PC-9 (cell line): ENCODE measurements around the gene CSRP2. TPM values are rescaled to one million over a fixed set of nuclear protein-coding genes. Genes with fewer than 3 reads are reported as not detected.

ENCODE experiments used
- BruUV-seq: library from RNA; stranded (reverse); fragments of 400-500 nt; replicated peaks from 2 replicates; lab custom pipeline; 2021; lab: Mats Ljungman, UMichigan
- CTCF ChIA-PET: fragments of 300-600 bp; sonication (Branson Sonifier 250); formaldehyde crosslinking; loops from one replicate; lab custom pipeline; 2022; ENCODE audit warnings: antibody characterized with exemption; lab: Charles Lee
- POLR2A ChIA-PET: fragments of 300-600 bp; sonication (Branson Sonifier 250); formaldehyde crosslinking; loops from one replicate; lab custom pipeline; 2022; ENCODE audit warnings: antibody characterized with exemption; ENCODE audit not compliant: unreplicated experiment; lab: Charles Lee
- DNase-seq, 2 experiments: peaks; one replicate each; pipeline versions ENCODE4 v3.0.0 to v3.0.0-alpha.2; 2015 to 2022; ENCODE audit warnings: mixed read lengths in 1 of 2
- H2AFZ ChIP-seq: fragments of 200-600 bp; sonication (generic); 2 replicates; pipeline ENCODE4 v1.8.1; 2017; ENCODE audit warnings: antibody characterized with exemption
- H3F3A ChIP-seq: fragments of 200-600 bp; sonication (generic); 2 replicates; pipeline ENCODE4 v1.8.1; 2017; ENCODE audit warnings: antibody characterized with exemption, mild to moderate bottlenecking, low read depth; ENCODE audit not compliant: insufficient read depth
- H3K27ac ChIP-seq: fragments of 200-600 bp; sonication (generic); 2 replicates; pipeline ENCODE4 v1.6.1; 2016; ENCODE audit warnings: mixed run types
- H3K27me3 ChIP-seq: fragments of 200-600 bp; sonication (generic); 2 replicates; pipeline ENCODE4 v1.6.1; 2016; ENCODE audit warnings: low read depth, mixed run types; ENCODE audit not compliant: insufficient read depth
- H3K36me3 ChIP-seq: fragments of 200-600 bp; sonication (generic); 2 replicates; pipeline ENCODE4 v1.6.1; 2016; ENCODE audit warnings: low read depth, mixed run types
- H3K4me1 ChIP-seq: fragments of 200-600 bp; sonication (generic); replicated peaks from 2 replicates; pipeline ENCODE4 v1.6.1; 2016; ENCODE audit warnings: mixed run types; ENCODE audit not compliant: insufficient read depth
- H3K4me2 ChIP-seq: fragments of 200-600 bp; sonication (generic); 2 replicates; pipeline ENCODE4 v1.6.1; 2017; ENCODE audit warnings: mixed run types
- H3K4me3 ChIP-seq: fragments of 200-600 bp; sonication (generic); 2 replicates; pipeline ENCODE4 v1.6.1; 2016; ENCODE audit warnings: mixed run types
- H3K79me2 ChIP-seq: fragments of 200-600 bp; sonication (generic); 2 replicates; pipeline ENCODE4 v1.6.1; 2017; ENCODE audit warnings: low read depth, mixed run types
- H3K9me2 ChIP-seq: fragments of 200-600 bp; sonication (generic); 2 replicates; pipeline ENCODE4 v1.8.1; 2017; ENCODE audit warnings: mild to moderate bottlenecking; ENCODE audit not compliant: insufficient read depth
- H3K9me3 ChIP-seq: fragments of 200-600 bp; sonication (generic); 2 replicates; pipeline ENCODE4 v1.8.1; 2016; ENCODE audit warnings: low read depth; ENCODE audit not compliant: insufficient read depth
- H4K20me1 ChIP-seq: fragments of 200-600 bp; sonication (generic); 2 replicates; pipeline ENCODE4 v1.8.1; 2017; ENCODE audit not compliant: insufficient read depth
- CTCF ChIP-seq: fragments of 200-600 bp; sonication (generic); conservative IDR thresholded peaks from 2 replicates; pipeline ENCODE4 v1.6.1; 2017; ENCODE audit warnings: mixed run types, antibody characterized with exemption, mild to moderate bottlenecking, moderate library complexity
- EZH2 ChIP-seq: fragments of 200-600 bp; sonication (generic); IDR thresholded peaks from 2 replicates; pipeline ENCODE4 v1.8.0; 2017; ENCODE audit warnings: antibody characterized with exemption, low read depth
- intact Hi-C: fragments of 100-400 bp; cut with micrococcal nuclease; formaldehyde crosslinking; loops from one replicate; pipeline ENCODE4 v1.10.0; 2022; ENCODE audit not compliant: unreplicated experiment
- total RNA-seq: library from RNA; stranded (reverse); gene quantifications from 2 replicates; pipeline ENCODE4 v1.2.3, GENCODE V29; 2021

The CSRP2 gene
- total RNA-seq, 1 experiment from 2014 or later = 4.1 TPM

GRCh38 chr12:76883811-76884210 lies 5.0 kb upstream of the CSRP2 start:
- ChIA-PET POLR2A (no interaction called here), CTCF (interaction anchor here (0.7 kb wide), 1 partner anchor 264 kb away, joined by 3 read pairs; no protein-coding TSS in a partner anchor)
- no peak overlapping the region for H3K4me3 ChIP-seq
- no peak for TF ChIP-seq EZH2
- TF ChIP-seq CTCF = no peak
- H3K4me1 ChIP-seq = no peaks in the 10 kb centered on the region
- H3K27me3 ChIP-seq = no peaks in the 10 kb centered on the region
- H3K9me2 ChIP-seq = no peaks in the 10 kb centered on the region
- intact Hi-C loops = no loop called here
- H3K9me3 ChIP-seq = no peaks in the 10 kb centered on the region
- H4K20me1 ChIP-seq = no peaks in the 10 kb centered on the region
- no peak overlapping the region for H3K27ac ChIP-seq
- DNase-seq = no peak
- no TSS peak for BruUV-seq
- H3F3A ChIP-seq = no peaks in the 10 kb centered on the region
- H3K79me2 ChIP-seq = no peaks in the 10 kb centered on the region
- no peak overlapping the region for H3K4me2 ChIP-seq
- H2AFZ ChIP-seq = no peak overlapping the region
- no peaks in the 10 kb centered on the region for H3K36me3 ChIP-seq

GRCh38 chr12:76883151-76883550 lies 4.3 kb upstream of the CSRP2 start:
- DNase-seq = no peak
- POLR2A ChIA-PET = no interaction called here

GRCh38 chr12:76882367-76882766 lies 3.5 kb upstream of the CSRP2 start:
- POLR2A ChIA-PET = interaction anchor here (0.6 kb wide), 1 partner anchor 863 kb away, joined by 28 read pairs; no protein-coding TSS in a partner anchor
- Histone ChIP-seq H2AFZ (no peak overlapping the region), H3F3A (no peaks in the 10 kb centered on the region), H3K4me2 (no peak overlapping the region), H3K4me3 (no peak overlapping the region), H3K27ac (no peak overlapping the region), H3K36me3 (no peaks in the 10 kb centered on the region), H3K79me2 (no peaks in the 10 kb centered on the region), H3K4me1 (no peaks in the 10 kb centered on the region), H3K9me3 (no peaks in the 10 kb centered on the region), H3K27me3 (no peaks in the 10 kb centered on the region), H4K20me1 (no peaks in the 10 kb centered on the region), H3K9me2 (no peaks in the 10 kb centered on the region)
- CTCF ChIA-PET = no interaction called here
- TF ChIP-seq CTCF (no peak), EZH2 (no peak)
- BruUV-seq = no TSS peak
- intact Hi-C loops = no loop called here
- DNase-seq = no peak

More at GRCh38 chr12:76883151-76883550, 4.3 kb upstream of the CSRP2 start:
- H3K27ac ChIP-seq = no peak overlapping the region
- CTCF ChIA-PET = no interaction called here
- H2AFZ ChIP-seq = no peak overlapping the region
- intact Hi-C loops = no loop called here
- TF ChIP-seq CTCF (no peak), EZH2 (no peak)
- no peaks in the 10 kb centered on the region for H3K4me1 ChIP-seq
- no TSS peak for BruUV-seq
- no peaks in the 10 kb centered on the region for H3K79me2 ChIP-seq
- H3K9me2 ChIP-seq = no peaks in the 10 kb centered on the region
- no peak overlapping the region for H3K4me3 ChIP-seq
- no peak overlapping the region for H3K4me2 ChIP-seq
- no peaks in the 10 kb centered on the region for H3K9me3 ChIP-seq
- no peaks in the 10 kb centered on the region for H4K20me1 ChIP-seq
- no peaks in the 10 kb centered on the region for H3F3A ChIP-seq
- H3K27me3 ChIP-seq = no peaks in the 10 kb centered on the region
- no peaks in the 10 kb centered on the region for H3K36me3 ChIP-seq
